Ovary (tissue), 9 donors: ENCODE results near the gene REM2. TPM values are rescaled to one million over a fixed set of nuclear protein-coding genes. Genes with fewer than 3 reads are reported as not detected.
A peak's percentile ranks its signal among the peaks of the same experiment; 100 is the strongest.

ENCODE experiments used
- DNase-seq, 5 donors: peaks; one replicate each; pipeline ENCODE4 v3.0.0-alpha.2; 2019 to 2020
- H3K27ac ChIP-seq, 2 donors: fragments of 200-600 bp; one replicate each; pipeline versions ENCODE4 v1.5.1 to v1.8.0; 2019 to 2022
- H3K27me3 ChIP-seq: fragments of 200-600 bp; one replicate; pipeline ENCODE4 v1.8.0; 2022
- H3K36me3 ChIP-seq: fragments of 200-600 bp; sonication (generic); one replicate; pipeline ENCODE4 v1.5.1; 2019
- H3K4me1 ChIP-seq: one replicate; pipeline ENCODE4 v1.8.1; 2013; ENCODE audit warnings: mild to moderate bottlenecking, moderate library complexity; ENCODE audit not compliant: insufficient read depth
- H3K4me3 ChIP-seq: fragments of 200-600 bp; sonication (generic); one replicate; pipeline ENCODE4 v1.5.1; 2017
- H3K9me3 ChIP-seq, 2 donors: fragments of 200-600 bp in 1 of 2; sonication (generic) in 1 of 2; one replicate each; pipeline versions ENCODE4 v1.5.1 to v1.8.1; 2013 to 2019; ENCODE audit warnings: mild to moderate bottlenecking in 1 of 2, moderate library complexity in 1 of 2
- EP300 ChIP-seq: sonication (generic); formaldehyde crosslinking; IDR thresholded peaks from one replicate; pipeline ENCODE4 v1.6.1; 2017; ENCODE audit warnings: antibody characterized with exemption
- POLR2A ChIP-seq: fragments of 450-650 bp; IDR thresholded peaks from one replicate; pipeline ENCODE4 v1.6.1; 2017; ENCODE audit warnings: antibody characterized with exemption, mild to moderate bottlenecking, moderate library complexity
- WGBS, 3 donors: extraction: QIAGEN DNeasy Blood & Tissue Kit in 1 of 3; methylation state at CpG; one replicate each; pipeline versions ENCODE4 v1.1.5 to v1.1.7; 2013 to 2017; 5-methylcytosine and 5-hydroxymethylcytosine counted together
- intact Hi-C, 4 donors: fragments of 100-400 bp; cut with DNase I; formaldehyde crosslinking; loops; one replicate each; pipeline versions ENCODE4 v1.11.0 to v1.15.1; 2022 to 2023
- polyA plus RNA-seq, 2 donors: library from polyadenylated mRNA; stranded (reverse); fragments of 200-250 nt in 1 of 2; fragments of 350-450 nt in 1 of 2; fragmentation: Illumina TruSeq in 1 of 2; extraction: RNeasy Lipid Tissue Mini Kit (QIAGEN cat#74804) in 1 of 2; gene quantifications; one replicate each; pipeline ENCODE4 v1.2.3, GENCODE V29; 2013 to 2014
- total RNA-seq, 7 donors: library from RNA; depleted of rRNA in 2 of 7; stranded (reverse); fragments of >200 nt in 2 of 7; fragmentation: NEBNext Ultra II Directional in 3 of 7; extraction: Animal tissue kit (Norgen Biotek cat#: 25700) in 3 of 7; gene quantifications; one replicate each; pipeline versions ENCODE4 v1.1.0 to v1.2.4, GENCODE V29; 2016 to 2023
- TF ChIP-seq, protein P1 (sequence below), 3 donors: fragments of 450-650 bp in 2 of 3; fragments of 200-600 bp in 1 of 3; IDR thresholded peaks; one replicate each; pipeline versions ENCODE4 v1.5.1 to v1.8.0; 2016 to 2022; ENCODE audit warnings: antibody characterized with exemption in 3 of 3, mild to moderate bottlenecking in 1 of 3
- donor health status: DM: no; HTN: no; CAD: no; lungs with moderate emphysema.
- donor health status: DM: no; HTN: no; CAD: no.
- donor health status: Bipolar disorder and iron deficiency.
- donor health status: DM: yes; HTN: yes; CAD: no.
- donor health status: DM: no; HTN: no; CAD: no.
- donor health status: DM: yes; HTN: yes; CAD: no.

Gene REM2
- total and polyA plus RNA-seq, 9 donors, result 0.12 to 1.1 (median 0.66) TPM

DNA sequence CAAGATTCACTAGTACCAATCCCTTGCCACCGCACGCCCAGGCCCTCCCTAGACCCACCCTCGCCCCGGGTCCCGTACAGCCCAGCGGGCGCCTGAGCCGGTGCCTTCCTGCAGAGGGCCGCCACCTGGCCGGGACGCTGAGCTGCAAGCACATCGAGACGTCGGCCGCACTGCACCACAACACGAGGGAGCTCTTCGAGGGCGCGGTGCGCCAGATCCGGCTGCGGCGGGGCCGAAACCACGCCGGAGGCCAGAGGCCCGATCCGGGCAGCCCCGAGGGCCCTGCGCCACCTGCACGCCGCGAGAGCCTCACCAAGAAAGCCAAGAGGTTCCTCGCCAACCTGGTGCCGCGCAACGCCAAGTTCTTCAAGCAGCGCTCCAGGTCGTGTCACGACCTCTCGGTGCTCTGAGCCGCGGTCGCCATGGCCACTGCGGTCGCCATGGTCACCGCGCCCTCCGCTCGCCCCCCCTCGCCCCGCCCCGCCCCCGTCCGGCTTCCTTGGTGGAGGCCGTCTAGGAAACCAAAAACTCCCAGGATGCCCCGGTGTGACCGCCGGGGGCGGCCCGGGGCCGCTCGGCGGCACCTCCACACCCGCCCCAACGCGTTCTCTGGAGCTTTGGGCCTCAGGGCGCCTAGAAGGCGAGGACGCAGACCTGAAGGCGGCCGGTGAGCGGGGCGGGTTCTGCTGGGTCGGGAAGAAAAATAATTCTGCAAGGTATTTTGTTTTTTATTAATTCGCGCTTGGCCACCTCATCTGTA is 3.7 kb downstream of the REM2 start:
- H3K36me3 ChIP-seq, result no peaks in the 10 kb centered on the region
- TF ChIP-seq, protein P1, sequence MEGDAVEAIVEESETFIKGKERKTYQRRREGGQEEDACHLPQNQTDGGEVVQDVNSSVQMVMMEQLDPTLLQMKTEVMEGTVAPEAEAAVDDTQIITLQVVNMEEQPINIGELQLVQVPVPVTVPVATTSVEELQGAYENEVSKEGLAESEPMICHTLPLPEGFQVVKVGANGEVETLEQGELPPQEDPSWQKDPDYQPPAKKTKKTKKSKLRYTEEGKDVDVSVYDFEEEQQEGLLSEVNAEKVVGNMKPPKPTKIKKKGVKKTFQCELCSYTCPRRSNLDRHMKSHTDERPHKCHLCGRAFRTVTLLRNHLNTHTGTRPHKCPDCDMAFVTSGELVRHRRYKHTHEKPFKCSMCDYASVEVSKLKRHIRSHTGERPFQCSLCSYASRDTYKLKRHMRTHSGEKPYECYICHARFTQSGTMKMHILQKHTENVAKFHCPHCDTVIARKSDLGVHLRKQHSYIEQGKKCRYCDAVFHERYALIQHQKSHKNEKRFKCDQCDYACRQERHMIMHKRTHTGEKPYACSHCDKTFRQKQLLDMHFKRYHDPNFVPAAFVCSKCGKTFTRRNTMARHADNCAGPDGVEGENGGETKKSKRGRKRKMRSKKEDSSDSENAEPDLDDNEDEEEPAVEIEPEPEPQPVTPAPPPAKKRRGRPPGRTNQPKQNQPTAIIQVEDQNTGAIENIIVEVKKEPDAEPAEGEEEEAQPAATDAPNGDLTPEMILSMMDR (IDR thresholded peaks at IDR 0.05), result no peak
- TF ChIP-seq POLR2A, result peak; percentile 30
- H3K4me1 ChIP-seq, result peaks cover 8% of the 10 kb centered on the region
- intact Hi-C loops, result no loop called here
- H3K9me3 ChIP-seq, result no peaks in the 10 kb centered on the region
- peak overlapping the region; percentile 10 to 72 for H3K27ac ChIP-seq
- DNase-seq, result peak; percentile 77 to 85 (median 80)
- WGBS, 3 donors, result 1 to 4% (median 2%) methylated on average over 73 to 77 of the region's 77 CpGs
- no peaks in the 10 kb centered on the region for H3K27me3 ChIP-seq
- H3K4me3 ChIP-seq, result peak overlapping the region; percentile 51

DNA sequence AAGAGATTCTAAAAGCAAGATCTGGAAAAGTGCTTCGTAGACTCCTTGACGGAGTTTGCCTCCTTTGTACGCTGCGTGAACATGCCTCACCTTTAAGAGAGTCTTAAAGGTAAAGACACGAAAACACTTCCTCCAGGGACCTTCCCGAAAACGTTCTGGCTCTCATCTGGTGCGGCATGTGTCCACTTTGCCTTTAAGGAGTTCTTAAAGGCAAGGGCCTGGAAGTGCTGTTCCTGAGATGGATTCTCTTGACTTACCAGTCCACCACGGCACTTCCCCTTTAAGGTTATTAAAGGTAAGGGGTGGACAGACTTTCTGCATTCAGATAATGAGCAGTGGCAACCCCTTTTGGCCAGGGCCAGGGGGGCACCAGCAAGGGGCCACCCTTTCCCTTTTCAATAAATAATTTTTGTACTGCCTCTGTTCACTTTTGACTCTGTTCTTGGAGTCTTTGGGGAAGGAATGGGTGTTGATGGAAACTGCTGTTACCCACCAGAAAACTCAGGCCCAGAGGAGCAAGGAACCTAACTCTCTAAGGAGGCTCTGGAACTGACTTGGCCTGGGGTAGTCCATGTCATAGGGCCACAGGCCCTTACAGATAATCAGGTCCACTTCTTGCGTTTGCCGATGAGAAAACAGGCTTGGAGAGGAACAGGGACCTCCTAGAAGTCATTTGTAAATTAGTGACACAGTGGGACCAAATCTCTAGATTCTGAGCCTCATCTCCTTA is 4.4 kb downstream of the REM2 start:
- Histone ChIP-seq H3K4me3 (peak overlapping the region; percentile 51), H3K9me3 (no peaks in the 10 kb centered on the region), H3K4me1 (peaks cover 6% of the 10 kb centered on the region), H3K36me3 (no peaks in the 10 kb centered on the region), H3K27ac (peak overlapping the region; percentile 10 to 72), H3K27me3 (no peaks in the 10 kb centered on the region)
- WGBS, 3 donors, result 10 to 19% (median 14%) methylated on average over 11 of the region's 11 CpGs
- intact Hi-C loops, result no loop called here
- TF ChIP-seq, protein P1 (IDR thresholded peaks at IDR 0.05), result no peak
- TF ChIP-seq POLR2A (no peak), EP300 (no peak)
- DNase-seq, result peak; percentile 58 to 76 (median 66)

DNA sequence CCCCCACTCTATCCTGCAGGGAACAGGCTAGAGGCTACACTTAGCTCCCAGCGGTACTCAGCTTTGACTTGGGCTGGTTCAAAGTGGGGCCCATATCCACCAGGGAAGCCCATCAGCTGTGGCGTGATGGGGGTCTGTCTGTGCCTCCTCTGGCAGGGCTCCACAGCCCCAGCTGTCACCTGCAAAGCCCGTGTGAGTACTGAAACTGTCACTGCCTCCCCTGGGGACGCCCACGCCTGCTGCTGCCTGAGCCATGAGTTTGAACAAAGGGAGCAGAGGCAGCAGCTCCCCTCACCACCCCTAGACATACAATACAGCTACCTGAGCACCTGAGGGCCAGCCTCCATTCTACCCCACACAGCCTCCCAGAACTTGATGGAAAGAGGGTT is 5.0 kb downstream of the REM2 start:
- Histone ChIP-seq H3K4me1 (peaks cover 6% of the 10 kb centered on the region), H3K4me3 (no peak overlapping the region), H3K9me3 (no peaks in the 10 kb centered on the region), H3K36me3 (no peaks in the 10 kb centered on the region), H3K27me3 (no peaks in the 10 kb centered on the region), H3K27ac (peak overlapping the region in 1 of 2 donors; percentile 72)
- peak in 1 of 5 donors; percentile 36 for DNase-seq
- TF ChIP-seq POLR2A (no peak), EP300 (no peak)
- TF ChIP-seq, protein P1 (IDR thresholded peaks at IDR 0.05), result no peak
- intact Hi-C loops, result no loop called here
- 72 to 79% (median 73%) methylated on average over 5 of the region's 5 CpGs for WGBS, 3 donors

DNA sequence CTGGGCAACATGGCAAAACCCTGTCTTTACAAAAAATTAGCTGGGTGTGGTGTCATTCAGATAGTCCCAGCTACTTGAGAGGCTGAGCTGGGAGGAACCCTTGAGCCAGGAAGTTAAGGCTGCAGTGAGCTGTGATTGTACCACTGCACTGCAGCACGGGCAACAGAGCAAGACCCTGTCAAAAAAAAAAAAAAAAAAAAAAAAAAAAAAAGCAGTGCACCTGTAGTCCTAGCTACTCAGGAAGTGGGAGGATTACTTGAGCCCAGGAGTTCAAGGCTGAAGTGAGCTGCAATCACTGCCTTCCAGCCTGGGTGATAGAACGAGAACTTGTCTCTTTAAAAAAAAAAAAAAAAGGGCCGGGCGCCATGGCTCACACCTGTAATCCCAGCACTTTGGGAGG is 5.6 kb downstream of the REM2 start:
- Histone ChIP-seq H3K27me3 (no peaks in the 10 kb centered on the region), H3K27ac (no peak overlapping the region), H3K4me3 (no peak overlapping the region), H3K4me1 (peaks cover 6% of the 10 kb centered on the region), H3K9me3 (no peaks in the 10 kb centered on the region), H3K36me3 (no peaks in the 10 kb centered on the region)
- TF ChIP-seq, protein P1 (IDR thresholded peaks at IDR 0.05), result no peak
- TF ChIP-seq EP300 (no peak), POLR2A (no peak)
- intact Hi-C loops, result no loop called here
- no peak for DNase-seq
- 56 to 72% (median 69%) methylated on average over 4 of the region's 4 CpGs for WGBS, 3 donors
